ENCODE measurements around the gene IL10.

DNA sequence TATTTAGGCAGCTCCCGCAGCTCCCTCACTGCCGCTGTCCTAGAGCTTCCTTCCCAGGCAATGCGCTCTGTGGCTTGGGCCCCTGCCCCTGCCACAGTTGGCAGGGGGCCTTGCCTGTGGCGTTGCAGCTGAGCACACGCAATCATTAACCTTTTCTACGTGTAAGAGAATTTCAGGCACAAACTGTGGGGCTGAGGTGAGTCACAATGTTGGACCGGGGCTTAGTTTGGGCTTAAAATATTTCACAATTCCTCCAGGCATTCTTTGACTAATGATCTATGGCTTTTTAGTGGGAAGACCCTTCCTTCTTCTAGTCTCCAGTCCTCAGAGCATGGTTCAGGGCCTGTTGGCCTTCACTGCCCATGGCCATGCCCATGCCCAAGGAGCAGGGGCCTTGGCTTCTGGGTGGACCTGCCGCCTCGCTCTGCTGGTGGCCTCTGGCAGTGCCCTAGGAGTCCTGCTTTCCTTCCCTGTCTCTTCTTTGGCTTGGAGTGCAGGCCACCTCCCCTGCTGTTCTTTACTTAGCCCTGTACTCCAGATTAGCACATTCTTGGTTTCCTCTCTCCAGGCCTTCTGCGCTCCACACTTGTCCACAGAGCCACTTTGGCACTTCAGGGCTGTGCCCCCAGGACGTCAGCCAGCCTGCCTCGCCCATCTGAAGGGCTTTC, 48.4 kb downstream of the IL10 start:
- TF ChIP-seq EZH2 (IDR thresholded peaks at IDR 0.05), result no peak
- TF ChIP-seq POLR2AphosphoS5 (IDR thresholded peaks at IDR 0.05; ENCODE audit: borderline replicate concordance, low read depth, low read length), result no peak
- TF ChIP-seq FOXP2 (optimal IDR thresholded peaks at IDR 0.05; ENCODE audit: control extremely low read depth, extremely low read length, insufficient read depth), result no peak
